GM19043 (cell line): ENCODE data around the gene EME2.
"Not testable (repeated sequence)": the region's sequence is repeated elsewhere in the genome, so short reads cannot be mapped to it uniquely, and the experiment has no call there.

Source experiments
- ATAC-seq: cut with Tn5 transposase; IDR thresholded peaks from one replicate; pipeline ENCODE4 v1.9.1; 2021; ENCODE audit warnings: low read depth; ENCODE audit not compliant: unreplicated experiment

Gene EME2, protein sequence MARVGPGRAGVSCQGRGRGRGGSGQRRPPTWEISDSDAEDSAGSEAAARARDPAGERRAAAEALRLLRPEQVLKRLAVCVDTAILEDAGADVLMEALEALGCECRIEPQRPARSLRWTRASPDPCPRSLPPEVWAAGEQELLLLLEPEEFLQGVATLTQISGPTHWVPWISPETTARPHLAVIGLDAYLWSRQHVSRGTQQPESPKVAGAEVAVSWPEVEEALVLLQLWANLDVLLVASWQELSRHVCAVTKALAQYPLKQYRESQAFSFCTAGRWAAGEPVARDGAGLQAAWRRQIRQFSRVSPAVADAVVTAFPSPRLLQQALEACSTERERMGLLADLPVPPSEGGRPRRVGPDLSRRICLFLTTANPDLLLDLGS

GRCh38 chr16:1772362-1772907, at the start of gene EME2:
EME2 (plus strand) TSS chr16:1772810; CDS start chr16:1773228, 418 bp downstream.
- ATAC-seq = no peak

- ATAC-seq = no peak
Observed at GRCh38 chr16:1723450-1724147, 49.0 kb upstream of the EME2 start.

DNA sequence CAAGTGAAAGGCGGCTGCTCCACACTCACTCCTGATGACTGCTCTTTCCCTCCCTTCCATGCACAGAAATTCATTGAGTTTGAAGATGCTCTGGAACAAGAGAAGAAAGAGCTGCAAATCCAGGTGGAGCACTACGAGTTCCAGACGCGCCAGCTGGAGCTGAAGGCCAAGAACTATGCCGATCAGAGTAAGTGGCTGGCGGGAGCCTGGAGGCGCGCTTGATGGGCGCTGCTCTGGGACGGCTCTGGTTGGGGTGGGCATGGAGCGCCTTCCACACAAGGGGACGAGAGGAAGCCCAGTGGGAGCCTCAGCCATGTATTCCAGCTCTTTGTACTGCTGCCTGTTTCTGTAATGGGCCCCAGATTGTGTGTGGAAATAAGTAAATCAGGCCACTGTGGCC, 48.1 kb upstream of the EME2 start:
- no peak for ATAC-seq

DNA sequence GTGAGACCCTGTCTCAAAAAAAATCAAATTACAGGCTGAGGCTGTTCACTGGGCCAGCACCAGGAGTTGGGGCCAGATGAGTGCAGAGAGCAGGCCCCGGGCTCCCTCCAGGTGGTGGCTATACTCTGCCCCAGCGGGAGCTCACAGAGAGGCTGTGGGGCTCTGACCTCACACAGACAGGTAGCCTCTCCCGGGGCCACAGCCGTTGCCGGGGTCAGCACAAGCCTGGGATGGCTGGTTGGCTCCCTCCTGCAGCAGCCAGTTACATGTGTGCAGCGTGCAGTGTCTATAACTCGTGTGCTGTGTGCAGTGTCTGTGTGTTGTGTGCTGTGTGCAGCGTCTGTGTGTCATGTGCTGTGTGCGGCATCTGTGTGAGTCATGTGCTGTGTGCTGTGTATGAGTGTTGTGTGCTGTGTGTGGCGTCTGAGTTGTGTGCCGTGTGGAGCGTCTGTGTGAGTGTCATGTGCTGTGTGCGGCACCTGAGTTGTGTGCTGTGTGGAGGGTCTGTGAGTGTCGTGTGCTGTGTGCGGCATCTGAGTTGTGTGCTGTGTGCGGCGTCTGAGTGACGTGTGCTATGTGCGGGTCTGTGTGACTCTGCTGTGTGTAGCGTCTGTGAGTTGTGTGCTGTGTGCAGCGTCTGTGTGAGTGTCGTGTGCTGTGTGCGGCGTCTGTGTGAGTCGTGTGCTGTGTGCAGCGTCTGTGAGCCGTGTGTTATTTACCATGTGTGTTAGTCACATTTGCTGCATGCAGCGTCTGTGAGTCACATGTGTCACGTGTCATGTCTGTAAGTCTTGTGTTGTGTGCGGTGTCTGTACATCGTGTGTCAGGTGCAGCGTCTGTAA, 45.7 kb upstream of the EME2 start:
- no peak for ATAC-seq

GRCh38 chr16:1727651-1728624, 44.7 kb upstream of the EME2 start:
- ATAC-seq = no peak

DNA sequence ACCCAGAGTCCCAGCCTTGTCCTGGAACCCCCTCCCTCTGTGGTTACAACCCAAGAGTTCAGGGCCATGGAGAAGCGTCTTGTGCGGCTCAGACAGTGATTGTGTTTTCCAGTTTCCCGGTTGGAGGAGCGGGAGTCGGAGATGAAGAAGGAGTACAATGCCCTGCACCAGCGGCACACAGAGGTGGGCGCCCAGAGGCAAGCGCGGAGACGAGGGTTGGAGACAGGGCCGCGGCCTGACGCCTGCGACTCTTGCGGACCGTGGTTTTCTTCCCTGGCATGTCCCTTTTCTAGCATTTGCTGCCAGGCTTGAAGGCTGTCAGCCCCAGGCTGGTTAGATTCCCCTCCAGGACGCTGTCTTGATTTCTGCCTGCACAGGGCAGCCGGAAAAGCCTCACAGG, 43.6 kb upstream of the EME2 start:
- no peak for ATAC-seq

GRCh38 chr16:1729445-1729844, 43.2 kb upstream of the EME2 start:
- ATAC-seq = no peak

DNA sequence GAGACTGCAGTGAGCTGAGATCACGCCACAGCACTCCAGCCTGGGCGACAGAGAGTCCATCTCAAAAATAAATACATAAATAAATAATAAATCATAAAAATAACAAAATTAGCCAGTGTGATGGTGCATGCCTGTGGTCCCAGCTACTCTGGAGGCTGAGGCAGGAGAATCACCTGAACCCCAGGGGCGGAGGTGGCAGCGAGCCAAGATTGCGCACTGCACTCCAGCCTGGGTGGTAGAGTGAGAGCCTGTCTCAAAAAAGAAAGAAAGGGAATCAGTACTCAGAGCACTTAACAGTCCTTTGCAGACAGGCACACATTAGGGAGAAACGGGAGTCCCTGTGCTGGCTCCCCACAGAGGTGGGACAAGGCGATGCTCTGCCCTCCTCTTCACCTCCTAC, 41.5 kb upstream of the EME2 start:
- ATAC-seq = no peak

- no peak for ATAC-seq
Observed at GRCh38 chr16:1731603-1732002, 41.0 kb upstream of the EME2 start.

- no peak for ATAC-seq
Observed at GRCh38 chr16:1732071-1732470, 40.5 kb upstream of the EME2 start.

DNA sequence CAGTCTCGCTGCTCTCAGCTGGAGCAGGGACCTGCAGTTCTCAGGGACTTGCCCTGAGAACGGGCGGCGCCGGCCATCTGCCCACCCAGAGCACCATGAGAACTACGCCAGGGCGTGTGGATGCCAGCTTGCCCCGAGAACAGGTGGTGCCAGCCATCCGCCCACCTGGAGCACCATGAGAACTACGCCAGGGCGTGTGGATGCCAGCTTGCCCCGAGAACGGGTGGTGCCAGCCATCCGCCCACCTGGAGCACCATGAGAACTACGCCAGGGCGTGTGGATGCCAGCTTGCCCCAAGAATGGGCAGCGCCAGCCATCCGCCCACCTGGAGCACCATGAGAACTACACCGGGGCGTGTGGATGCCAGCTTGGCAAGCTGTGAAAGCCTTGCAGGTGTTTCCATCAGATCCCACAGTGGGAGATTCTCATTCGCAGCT, 40.0 kb upstream of the EME2 start:
- ATAC-seq = not testable (repeated sequence)

- ATAC-seq = no peak
Observed at GRCh38 chr16:1734123-1734522, 38.5 kb upstream of the EME2 start.

- ATAC-seq = no peak
Observed at GRCh38 chr16:1734816-1735215, 37.8 kb upstream of the EME2 start.

DNA sequence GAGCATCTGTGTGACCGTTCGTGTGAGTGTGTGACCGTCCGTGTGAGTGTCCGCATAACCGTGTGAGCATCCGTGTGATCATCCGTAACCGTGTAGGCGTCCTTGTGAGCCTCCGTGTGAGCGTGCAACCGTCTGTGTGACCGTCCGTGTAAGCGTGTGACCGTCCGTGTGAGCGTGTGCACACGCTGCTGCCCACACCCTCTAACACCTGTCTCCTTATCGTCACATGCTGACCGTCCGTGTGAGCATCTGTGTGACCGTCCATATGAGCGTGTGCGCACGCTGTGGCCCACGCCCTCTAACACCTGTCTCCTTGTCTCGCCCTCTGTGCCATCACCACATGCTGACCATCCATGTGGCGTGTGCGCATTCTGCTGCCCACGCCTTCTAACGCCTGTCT, 32.4 kb upstream of the EME2 start:
- no peak for ATAC-seq

DNA sequence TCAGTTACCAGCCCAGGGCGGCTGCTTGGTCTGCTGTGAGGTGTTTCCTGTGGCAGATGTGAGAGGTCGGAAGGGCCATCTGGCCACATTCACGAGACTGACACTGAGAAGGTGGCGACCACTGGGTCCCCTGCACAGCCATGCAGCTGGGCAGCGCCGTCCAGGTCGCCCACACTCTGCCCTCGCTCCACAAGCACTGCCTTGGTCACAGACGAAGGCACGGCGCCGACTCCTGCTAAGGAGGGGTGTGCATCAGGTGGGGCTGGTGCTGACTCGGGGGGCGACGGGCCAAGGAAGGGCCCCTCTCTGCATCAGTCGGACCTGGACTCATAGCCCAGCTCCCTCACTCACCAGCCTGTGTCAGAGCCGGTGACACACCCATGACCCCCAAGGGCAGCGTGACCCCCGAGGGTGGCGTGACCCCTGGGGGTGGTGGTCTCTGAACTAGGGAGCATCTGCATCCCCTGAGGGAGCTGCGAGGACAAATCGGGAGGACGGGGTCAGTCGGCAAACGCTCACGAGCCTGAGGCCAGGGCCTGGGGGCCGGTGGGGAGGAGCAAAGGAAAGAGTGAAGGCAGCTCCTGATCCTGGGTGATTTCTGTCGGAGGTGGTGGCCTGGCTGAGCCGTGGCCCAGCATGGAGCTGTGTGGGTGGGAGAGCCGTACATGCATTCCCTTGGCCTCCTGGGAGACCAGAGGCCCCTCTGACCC, 31.7 kb upstream of the EME2 start:
- ATAC-seq = no peak

- no peak for ATAC-seq
Observed at GRCh38 chr16:1741553-1742165, 31.0 kb upstream of the EME2 start.

DNA sequence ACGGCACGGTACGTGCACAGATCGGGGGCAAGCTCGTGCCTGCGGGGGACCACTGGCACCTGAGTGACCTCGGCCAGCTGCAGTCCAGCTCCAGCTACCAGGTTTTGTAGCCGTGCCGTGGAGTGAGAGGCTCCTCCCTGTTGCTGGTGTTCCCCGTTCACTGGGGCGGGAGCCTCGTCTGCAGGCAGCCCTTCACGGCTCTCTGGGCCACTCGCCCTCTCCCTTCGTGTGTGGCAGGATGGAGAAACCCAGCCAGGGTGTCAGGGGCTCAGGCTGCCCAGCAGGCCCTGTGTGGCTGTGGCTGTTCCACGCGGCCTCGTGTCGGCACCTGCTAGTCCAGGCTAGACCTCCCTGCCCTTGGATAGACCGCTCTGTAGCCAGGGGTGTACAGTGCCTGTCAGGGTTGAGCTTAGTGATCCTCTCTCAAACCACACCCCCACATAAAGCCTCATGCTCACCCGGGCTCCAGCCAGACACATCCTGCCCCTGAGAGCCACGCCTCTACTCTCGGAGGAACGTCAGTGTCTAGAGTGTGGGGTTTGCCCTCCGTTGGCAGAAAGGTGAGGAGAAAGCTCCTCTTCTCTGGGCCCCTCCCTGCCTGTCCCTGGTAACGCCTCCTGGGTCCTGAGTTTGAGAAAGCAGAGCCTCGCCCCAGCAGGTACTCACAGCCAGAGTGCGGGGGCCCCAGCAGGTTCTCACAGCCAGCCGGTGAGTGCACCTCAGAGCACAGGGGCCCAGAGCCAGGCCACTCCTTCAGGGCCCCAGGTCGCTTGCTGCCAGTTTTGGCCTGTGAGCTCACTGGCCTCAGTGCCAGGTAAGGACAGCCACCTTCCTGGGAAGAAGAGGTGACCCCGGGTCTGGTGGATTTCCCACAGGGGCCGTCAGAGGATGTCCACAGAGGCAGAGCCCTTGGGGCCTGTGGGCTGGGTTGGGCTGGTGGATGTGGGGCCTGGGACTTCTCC, 29.0 kb upstream of the EME2 start:
- no peak for ATAC-seq
